IPS DF 19.7 (cell line): ENCODE data around the gene CTCFL.

Source experiments
- DNase-seq: peaks from one replicate; pipeline ENCODE4 v3.0.0-alpha.2; 2013; ENCODE audit warnings: low read depth, low spot score

The CTCFL gene

GRCh38 chr20:57559658-57560553, 35.0 kb upstream of the CTCFL start:
- no peak for DNase-seq

- no peak for DNase-seq
Observed at GRCh38 chr20:57559289-57559634, 34.3 kb upstream of the CTCFL start.

DNA sequence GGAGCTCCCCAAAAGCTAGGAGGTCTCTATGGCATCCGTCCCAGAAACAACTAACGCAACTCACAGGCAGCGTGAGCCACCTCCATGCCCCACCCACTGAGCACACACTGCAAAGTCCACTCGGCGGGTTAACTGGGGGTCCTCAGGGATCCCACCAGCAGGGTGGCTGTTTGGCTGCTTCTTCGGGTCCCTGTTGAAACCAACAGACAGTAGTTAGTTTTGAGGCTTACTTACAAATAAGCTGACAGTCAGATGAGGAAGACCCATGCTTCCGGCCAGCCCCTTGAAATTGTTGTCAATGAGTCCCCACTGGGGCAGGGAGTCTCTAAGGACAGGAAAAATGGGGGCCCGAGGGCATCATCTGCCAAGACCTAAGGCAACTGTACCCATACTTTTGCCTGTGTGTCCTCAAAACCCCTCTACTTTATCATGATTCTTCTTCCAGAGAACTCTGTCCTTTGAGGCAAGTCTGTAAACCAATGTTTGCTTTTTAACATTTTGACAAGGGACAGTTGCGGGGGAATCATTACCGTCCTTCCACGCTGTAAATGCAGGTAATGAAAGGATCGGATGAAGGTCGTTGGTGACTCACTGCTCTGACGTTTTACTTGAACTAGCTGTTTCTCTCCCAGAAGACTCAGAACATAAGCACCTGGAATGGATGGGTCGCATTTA, 33.8 kb upstream of the CTCFL start:
- DNase-seq, result no peak

- no peak for DNase-seq
Observed at GRCh38 chr20:57557926-57558613, 33.1 kb upstream of the CTCFL start.

- DNase-seq, result no peak
Observed at GRCh38 chr20:57556980-57557274, 32.0 kb upstream of the CTCFL start.

- no peak for DNase-seq
Observed at GRCh38 chr20:57555457-57556184, 30.7 kb upstream of the CTCFL start.

GRCh38 chr20:57553376-57554018, 28.6 kb upstream of the CTCFL start:
- DNase-seq, result no peak

GRCh38 chr20:57552471-57552870, 27.5 kb upstream of the CTCFL start:
- no peak for DNase-seq

DNA sequence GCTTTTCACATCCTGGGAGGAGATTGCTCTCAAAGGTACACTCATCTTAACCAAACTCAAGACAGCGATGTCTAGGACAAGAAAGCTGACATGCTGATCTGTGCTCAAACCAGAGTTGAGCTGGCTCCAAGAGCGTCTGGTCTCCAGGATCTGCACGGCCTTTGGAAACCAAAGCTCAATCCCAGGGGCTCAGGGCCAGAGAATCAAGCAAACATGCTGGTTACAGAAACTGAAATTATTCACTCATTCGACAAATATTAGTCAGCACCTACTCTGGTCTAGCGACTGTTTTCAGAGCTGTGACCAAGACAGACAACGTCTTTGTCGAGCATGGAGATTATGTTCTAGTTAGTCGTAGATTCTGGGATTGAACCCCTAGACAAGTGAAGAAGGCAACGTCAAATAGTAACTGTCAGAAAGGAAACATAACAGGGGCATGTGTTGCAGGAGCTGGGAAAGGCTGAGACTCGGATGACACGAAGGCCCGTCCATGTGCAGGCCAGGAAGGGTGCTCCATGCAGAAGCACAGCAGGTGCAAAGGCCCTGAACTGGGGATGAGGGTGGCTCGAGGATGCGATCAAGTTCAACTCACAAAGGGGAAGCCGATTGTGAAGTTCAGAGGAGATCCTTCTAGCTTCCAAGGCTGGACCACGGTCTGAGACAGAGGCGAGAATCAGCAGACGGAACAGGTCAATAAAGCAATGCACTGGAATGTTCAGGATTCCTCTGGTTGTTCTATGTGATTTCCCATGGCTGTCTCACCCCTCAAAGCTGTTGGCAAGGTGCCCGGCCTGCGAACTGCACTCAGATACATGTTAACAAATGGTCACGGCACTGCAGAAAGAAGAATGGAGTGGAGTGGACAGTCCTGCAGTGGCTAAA, 23.5 kb upstream of the CTCFL start:
- DNase-seq, result no peak

- no peak for DNase-seq
Observed at GRCh38 chr20:57546956-57547649, 22.2 kb upstream of the CTCFL start.

GRCh38 chr20:57545927-57546662, 21.2 kb upstream of the CTCFL start:
- no peak for DNase-seq

DNA sequence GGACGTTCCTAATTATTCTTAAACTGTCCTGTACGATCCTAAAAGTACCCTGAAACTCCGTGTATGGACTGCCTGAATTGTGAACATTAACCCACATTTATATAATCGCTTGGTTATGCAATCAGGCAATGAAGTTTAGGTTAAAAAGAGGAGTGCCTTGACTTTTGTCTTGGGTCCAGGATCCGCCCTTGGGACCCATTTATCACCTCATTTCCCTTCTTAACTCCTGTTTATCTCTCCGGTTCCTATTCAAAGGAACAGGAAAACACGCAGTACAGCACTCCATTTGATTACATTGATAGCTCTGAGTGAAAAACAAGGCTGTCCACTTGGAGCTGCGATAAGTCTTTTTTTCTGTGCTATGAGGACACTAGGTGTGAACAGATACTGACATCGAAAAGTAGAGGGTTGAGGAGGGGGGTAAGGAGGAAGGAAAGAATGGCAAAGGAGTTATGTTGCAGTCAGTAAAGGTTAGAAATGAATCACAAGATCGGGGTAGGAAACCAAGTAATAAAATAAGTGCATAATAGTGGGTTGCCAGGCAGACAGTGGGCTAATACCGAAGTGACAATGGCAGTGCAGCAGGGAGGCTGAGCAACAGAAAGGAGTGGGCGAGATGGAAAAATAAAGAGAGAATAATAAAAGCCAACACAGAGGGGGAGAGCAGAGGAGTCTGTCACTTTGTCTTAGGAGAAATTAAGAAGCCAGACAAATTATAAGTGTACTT, 20.1 kb upstream of the CTCFL start:
- no peak for DNase-seq

GRCh38 chr20:57543754-57544153, 18.8 kb upstream of the CTCFL start:
- DNase-seq, result no peak

DNA sequence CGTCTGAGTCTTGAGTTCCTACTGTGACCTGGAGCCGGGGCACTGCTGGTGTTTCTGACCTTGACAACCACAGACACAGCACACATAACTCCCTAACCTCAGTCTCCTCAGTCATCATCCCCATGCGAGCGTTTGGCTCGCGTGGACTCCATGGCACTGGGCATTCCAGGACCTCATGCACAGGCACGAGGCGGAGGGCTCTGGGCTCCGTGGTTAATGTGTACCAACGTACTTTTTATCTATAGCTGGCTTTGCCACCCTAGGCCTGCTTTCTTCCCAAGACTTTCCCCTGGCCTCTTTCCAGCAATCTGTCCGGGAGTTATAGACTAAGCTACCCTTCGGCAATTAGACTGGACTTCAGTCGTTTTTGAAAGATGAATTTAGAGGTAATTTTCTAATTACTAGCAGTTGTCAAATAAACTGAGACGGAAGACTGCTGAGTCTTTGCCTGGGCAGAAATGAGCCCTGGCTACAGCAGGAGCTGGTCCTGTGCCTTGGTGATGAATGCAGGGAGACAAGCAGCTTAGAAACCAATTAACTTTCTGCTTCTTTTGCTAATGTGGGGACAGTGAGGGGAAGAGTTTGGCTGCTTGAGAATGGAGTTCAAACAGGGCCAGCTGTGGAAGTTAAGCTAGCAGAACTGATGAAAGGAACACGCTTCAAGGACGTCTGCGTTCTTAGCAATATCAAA, 16.1 kb upstream of the CTCFL start:
- DNase-seq, result no peak

- DNase-seq, result no peak
Observed at GRCh38 chr20:57539889-57540288, 14.9 kb upstream of the CTCFL start.

- no peak for DNase-seq
Observed at GRCh38 chr20:57537822-57538221, 12.9 kb upstream of the CTCFL start.

GRCh38 chr20:57536771-57537724, 12.1 kb upstream of the CTCFL start:
- DNase-seq, result no peak
